HG02981 (cell line): Measurements from ENCODE around the gene GPBP1.
"Not testable (repeated sequence)": the region's sequence is repeated elsewhere in the genome, so short reads cannot be mapped to it uniquely, and the experiment has no call there.

Experiments
- ATAC-seq: cut with Tn5 transposase; IDR thresholded peaks from one replicate; pipeline ENCODE4 v1.9.1; 2021; ENCODE audit warnings: mild to moderate bottlenecking, moderate library complexity; ENCODE audit not compliant: unreplicated experiment

Gene GPBP1

GRCh38 chr5:57176350-57176857, 2.5 kb downstream of the GPBP1 start:
- ATAC-seq, result no peak

- no peak for ATAC-seq
Observed at GRCh38 chr5:57177479-57178156, 3.8 kb downstream of the GPBP1 start.

- not testable (repeated sequence) for ATAC-seq
Observed at GRCh38 chr5:57178238-57178637, 4.4 kb downstream of the GPBP1 start.

DNA sequence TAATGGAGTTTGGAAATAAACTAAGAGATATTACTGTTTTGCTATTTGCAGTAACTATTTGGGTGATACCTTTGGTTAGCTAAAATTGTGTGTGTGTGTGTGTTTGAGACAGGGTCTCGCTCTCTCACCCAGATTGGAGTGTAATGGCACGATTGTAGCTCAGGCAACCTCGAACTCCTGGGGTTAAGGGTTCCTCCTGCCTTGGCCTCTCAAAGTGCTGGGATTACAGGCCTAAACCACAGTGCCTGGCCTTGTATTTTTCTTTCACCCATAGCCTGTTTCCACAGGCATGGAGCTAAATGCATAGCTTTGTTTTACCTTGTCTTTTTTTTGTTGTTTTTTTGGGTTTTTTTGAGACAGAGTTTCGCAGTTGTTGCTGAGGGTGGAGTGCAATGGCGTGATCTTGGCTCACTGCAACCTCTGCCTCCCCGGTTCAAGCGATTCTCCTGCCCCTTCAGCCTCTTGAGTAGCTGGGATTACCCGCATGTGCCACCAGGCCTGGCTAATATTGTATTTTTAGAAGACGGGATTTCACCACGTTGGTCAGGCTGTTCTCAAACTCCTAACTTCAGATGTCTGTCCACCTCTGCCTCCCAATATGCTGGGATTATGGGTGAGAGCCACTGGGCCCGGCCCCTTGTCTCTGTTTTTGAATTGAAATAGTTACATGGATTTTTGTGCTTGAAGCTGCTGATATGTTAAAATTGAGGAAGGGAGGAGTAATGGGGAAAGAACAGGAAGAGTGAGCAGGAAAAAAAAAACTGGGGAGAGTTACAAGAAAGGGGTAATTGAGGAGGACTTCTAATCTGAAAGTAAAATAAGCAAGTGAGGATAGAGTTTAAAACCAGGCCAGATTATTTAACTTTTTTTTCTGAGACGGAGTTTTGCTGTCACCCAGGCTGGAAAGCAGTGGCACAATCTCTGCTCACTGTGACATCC, 5.7 kb downstream of the GPBP1 start:
- no peak for ATAC-seq

GRCh38 chr5:57181154-57181553, 7.3 kb downstream of the GPBP1 start:
- no peak for ATAC-seq

GRCh38 chr5:57184322-57184721, 10.5 kb downstream of the GPBP1 start:
- no peak for ATAC-seq

DNA sequence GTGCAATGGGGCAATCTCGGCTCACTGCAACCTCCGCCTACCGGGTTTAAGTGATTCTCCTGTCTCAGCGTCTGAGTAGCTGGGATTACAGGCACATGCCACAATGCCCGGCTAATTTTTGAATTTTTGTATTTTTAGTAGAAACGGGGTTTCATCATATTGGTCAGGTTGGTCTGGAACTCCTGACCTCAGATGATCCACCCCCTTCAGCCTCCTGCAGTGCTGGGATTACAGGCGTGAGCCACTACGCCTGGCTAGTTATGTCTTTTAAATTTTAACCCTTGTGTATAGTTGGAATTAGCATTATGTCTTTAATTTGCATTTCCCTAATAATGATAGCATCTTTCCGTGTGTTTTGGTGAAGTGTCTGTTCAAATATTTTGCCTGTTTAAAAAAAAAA, 11.5 kb downstream of the GPBP1 start:
- no peak for ATAC-seq

GRCh38 chr5:57186194-57186593, 12.3 kb downstream of the GPBP1 start:
- no peak for ATAC-seq

GRCh38 chr5:57187977-57188376, 14.1 kb downstream of the GPBP1 start:
- not testable (repeated sequence) for ATAC-seq

- no peak for ATAC-seq
Observed at GRCh38 chr5:57189515-57189914, 15.7 kb downstream of the GPBP1 start.

GRCh38 chr5:57190593-57190992, 16.7 kb downstream of the GPBP1 start:
- ATAC-seq, result no peak

GRCh38 chr5:57191163-57191562, 17.3 kb downstream of the GPBP1 start:
- no peak for ATAC-seq

DNA sequence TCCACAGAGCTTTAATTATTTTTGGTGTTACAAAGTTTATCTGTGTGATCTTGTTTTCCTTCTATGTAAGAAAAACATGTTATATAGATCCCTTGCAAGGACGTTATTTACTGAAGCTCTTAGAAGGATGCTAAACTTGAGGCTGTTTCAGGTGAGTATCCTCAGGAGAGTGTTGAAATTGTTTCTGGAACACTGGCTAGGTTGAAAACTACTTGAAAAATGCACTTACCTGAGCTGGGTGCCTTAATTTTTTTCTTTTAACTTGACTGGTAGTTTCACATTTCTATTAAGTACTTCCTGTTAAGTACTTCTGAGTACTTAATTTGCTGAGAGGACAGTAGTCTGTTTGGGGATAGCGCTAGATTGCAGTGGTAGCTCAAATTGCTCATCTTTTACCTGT, 18.1 kb downstream of the GPBP1 start:
- no peak for ATAC-seq

DNA sequence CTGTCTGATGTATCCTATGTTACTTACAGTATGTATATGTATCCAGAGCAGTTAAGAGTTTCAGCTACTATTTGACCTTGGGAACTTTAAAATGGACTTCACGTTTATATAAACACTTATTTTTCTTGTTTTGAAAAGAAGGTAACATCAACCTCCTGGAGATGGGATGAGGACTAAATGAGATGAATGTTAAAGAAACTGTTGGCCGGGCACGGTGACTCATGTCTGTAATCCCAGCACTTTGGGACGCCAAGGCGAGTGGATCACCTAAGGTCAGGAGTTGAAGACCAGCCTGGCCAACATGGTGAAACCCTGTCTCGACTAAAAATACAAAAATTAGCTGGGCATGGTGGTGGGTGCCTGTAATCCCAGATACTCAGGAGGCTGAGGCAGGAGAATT, 19.0 kb downstream of the GPBP1 start:
- not testable (repeated sequence) for ATAC-seq

DNA sequence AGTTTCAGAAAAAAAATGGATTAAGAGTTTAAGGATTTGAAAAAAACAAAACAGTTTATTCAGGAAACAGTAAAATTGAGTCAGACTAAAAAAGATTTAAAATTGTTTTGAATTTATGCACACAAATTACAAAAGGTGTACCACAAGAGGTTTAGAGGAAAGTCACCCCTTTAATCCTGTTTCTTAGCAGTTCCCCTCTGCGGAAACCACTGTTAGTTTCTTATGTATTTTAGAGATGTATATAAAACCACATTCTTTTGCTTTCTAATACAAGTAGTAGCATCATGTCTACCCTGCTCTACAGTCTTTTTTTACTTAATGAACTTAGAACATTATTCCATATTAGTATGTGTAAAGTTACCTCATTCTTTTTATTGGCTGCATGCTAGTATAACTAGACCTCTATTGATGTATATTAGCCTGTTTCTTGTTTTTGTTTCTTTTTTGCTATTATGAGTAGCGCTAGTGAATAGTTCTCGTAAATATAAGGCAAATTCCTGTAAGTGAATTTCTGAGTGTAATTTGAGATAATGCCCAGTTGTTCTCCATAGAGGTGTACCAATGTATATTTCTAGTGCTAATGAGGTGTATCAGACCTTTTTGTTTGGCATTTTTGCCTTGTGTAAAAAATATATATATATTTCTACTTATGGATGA, 20.0 kb downstream of the GPBP1 start:
- no peak for ATAC-seq

GRCh38 chr5:57194653-57195052, 20.8 kb downstream of the GPBP1 start:
- ATAC-seq, result no peak

GRCh38 chr5:57195060-57195459, 21.2 kb downstream of the GPBP1 start:
- no peak for ATAC-seq

DNA sequence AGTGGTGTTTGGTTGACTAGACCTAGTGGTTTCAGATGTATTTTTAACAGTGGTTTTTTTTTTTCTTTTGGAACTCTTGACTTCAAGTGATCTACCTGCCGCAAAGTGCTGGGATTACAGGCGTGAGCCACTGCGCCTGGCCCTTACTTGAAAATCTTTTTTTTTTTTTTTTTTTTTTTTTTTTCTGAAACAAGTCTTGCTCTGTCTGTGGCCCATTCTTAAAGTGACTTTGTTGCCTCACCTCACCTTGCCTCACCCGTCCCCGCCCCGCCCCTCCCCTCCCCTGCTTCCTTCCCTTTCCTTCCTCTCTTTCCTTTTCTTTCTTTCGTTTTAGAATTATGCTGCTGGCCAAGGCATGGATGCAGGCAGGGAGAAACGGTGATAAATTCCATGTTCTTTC, 26.0 kb downstream of the GPBP1 start:
- ATAC-seq, result no peak

- no peak for ATAC-seq
Observed at GRCh38 chr5:57202811-57203210, 29.0 kb downstream of the GPBP1 start.

DNA sequence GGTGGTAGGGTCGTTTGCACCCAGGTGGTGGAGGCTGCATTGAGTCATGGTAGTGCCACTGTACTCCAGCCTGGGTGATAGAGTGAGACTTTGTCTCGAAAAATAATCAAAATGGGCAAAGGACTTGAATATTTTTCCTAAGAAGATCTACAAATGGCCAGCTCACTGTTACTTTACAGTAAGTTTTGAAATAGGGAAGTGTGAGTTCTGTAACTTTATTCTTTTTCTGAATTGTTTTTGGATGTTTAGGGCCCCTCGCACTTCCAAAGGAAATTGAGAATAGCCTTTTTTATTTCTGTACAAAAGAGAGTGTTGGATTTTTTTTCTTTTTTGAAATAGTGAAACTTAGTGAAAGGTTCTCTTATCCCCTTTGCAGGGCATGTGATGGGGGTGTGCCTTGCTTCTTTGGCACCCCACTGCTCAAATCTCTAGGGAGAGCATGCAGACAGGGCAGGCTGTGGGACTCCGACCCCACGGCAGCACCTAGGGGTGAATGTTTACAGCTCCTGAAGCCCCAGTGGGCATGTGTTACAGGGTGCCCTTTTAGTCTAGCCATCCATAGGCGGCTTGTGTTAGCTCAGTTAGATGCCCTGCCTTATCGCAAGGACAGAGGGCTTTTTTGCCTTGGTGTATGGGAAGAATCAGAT, 33.3 kb downstream of the GPBP1 start:
- ATAC-seq, result no peak

DNA sequence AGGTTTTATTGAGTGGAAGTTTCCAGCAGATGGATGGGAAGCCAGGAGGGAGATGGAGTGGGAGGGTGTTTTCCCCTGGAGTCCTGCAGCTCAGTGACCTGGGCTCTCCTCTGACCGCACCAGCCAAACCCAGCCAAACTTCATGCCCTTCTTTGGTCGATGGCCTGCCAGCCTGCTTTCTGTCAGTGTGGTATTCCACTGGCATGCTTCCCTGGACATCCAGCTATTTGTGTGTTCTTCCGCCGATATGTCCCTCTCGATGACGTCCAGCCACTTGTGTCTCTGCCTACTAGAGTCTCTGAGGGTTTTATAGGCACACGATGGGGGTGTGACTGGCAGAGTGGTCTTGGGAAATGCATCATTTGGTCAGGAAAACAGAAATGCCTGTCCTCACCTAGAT, 33.8 kb downstream of the GPBP1 start:
- no peak for ATAC-seq
